LNCAP (cell line): ENCODE measurements around the gene MKKS.

Experiments used
- TF ChIP-seq, protein P1 (sequence below): fragments of 450-650 bp; IDR thresholded peaks from 2 replicates; pipeline ENCODE4 v1.5.1; 2017; ENCODE audit warnings: mild to moderate bottlenecking

Gene MKKS

DNA sequence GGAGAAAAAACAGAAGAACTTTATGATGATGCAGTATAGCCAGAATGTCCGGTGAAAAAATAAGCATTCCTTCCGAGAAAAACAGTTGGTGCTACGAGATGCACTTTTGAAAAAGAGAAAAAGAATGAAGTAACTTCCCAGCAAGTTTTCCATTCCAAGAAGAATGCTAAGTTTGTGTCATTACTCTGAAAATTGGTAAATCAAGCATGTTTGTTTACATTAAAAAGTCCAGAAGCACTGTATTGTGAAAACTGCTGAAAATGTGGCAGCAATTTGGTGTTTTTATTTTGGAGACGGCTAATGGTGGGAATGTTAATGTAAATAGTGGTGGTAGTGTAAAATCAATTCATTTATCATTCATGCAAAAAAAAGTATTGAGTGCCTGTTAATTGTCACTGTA is 46.3 kb downstream of the MKKS start:
- TF ChIP-seq, protein P1, sequence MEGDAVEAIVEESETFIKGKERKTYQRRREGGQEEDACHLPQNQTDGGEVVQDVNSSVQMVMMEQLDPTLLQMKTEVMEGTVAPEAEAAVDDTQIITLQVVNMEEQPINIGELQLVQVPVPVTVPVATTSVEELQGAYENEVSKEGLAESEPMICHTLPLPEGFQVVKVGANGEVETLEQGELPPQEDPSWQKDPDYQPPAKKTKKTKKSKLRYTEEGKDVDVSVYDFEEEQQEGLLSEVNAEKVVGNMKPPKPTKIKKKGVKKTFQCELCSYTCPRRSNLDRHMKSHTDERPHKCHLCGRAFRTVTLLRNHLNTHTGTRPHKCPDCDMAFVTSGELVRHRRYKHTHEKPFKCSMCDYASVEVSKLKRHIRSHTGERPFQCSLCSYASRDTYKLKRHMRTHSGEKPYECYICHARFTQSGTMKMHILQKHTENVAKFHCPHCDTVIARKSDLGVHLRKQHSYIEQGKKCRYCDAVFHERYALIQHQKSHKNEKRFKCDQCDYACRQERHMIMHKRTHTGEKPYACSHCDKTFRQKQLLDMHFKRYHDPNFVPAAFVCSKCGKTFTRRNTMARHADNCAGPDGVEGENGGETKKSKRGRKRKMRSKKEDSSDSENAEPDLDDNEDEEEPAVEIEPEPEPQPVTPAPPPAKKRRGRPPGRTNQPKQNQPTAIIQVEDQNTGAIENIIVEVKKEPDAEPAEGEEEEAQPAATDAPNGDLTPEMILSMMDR, result no peak

DNA sequence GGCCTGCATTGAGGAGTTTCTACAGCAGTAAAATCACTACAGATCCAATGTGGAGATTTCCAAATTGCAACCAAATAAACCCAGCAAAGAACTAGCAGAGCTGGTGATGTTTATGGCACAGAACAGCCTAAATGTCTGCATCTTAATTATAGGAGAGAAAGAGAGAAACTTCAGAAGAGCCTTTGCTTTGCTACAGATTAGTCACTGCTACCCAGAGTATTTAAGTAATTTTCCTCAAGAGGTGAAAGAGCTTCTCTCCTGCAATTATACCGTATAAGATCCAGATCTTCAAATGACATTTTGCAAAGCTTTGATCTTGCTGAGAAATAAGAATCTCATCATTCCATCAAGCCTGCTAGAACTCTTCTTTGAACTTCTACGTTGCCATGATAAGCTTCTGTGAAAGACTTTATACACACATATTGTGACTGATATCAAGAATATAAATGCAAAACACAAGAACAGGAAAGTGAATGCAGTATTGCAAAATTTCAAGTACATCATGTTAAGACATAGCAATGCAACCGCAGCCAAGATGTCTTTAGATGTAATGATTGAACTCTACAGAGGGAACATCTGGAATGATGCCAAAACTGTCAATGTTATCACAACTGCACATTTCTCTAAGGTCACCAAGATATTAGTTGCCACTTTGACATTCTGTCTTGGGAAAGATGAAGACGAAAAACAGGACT is 48.0 kb downstream of the MKKS start:
- TF ChIP-seq, protein P1, result no peak

DNA sequence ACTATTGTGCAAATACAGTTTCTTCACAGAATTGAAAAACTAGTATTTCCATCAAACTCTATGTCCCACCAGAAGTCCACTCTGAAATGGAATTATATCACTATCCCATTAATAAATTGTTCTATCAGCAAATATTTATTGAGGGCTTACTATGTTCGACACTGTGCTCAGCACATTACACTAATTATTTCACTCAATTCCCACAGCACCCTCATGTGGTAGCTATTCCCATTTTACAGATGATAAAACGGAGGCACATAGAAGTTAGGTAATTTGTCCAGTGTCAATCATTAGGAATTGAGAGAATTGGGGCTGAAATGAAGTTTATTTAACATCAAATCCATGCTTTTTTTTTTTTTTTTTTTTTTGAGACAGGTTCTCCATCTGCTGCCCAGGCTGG is 52.5 kb downstream of the MKKS start:
- TF ChIP-seq, protein P1, result peak; percentile 37; the same call in 1 of the 2 replicates

DNA sequence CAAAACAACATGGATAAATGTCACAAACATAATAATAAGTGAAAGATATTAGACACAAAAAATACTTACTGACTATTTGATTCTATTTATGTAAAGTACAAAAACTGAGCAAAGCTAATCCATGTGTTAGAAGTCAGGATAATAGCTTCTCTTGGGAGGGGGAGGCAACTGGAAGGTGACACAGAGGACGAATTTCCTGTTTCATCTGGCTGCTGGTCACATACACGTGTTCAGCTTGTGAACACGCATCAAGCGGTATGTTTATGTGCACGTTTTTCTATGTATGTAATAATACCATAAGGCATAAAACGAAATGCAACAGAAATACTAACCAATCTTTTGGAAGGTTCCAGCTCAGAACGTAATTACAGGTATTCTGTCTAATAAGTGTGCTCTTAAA is 54.3 kb downstream of the MKKS start:
- TF ChIP-seq, protein P1, result no peak

DNA sequence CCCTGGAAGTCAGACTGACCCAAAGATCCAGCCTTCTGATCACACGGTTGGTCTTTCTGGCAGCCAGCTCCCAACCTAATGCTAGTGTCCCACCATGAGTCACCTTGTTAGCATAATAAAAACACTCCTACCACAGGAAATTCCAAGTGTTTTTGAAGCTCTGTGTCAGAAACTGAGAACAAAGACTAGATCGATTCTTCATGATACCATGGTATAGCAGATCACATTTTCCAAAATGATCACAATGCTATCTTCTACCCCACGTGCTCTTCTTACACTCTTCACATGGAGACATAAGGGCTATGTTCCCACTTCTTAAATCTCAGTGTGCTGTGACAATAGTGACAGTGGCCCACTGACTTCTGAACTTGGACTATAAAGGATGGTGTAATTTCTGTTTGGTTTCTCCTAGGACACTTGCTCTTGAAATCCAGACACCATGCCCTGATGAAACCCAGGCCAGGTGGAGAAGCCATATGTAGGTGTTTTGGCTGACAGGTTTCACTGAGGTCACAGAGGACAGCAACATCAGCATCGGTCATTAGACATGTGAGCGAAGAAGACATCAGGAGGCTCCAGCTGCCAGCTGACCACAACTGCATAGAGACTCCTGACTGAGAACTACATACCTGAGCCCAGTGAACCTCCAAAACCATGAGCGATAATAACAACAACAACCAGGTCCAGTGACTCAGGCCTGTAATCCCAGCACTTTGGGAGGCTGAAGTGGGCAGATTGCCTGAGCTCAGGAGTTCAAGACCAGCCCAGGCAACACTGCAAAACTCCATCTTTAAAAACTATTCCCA is 57.5 kb downstream of the MKKS start:
- TF ChIP-seq, protein P1, result no peak

DNA sequence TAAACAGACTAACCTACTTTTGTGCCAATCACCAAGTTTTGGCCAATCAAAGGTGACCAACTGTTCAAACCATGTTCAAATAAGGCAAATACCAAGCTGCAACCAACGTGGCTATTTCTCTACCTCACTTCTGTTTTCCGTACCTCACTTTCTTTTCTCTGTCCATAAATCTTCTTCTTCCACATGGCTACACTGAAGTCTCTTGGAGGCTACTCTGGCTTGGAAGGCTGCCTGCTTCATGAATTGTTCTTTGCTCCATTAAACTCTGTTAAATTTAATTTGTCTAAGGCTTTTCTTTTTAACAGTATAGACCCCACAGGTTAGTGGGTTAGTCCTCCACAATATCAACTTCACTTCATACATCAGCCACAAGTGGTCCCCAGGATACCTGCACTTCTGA is 58.8 kb downstream of the MKKS start:
- TF ChIP-seq, protein P1, result no peak

DNA sequence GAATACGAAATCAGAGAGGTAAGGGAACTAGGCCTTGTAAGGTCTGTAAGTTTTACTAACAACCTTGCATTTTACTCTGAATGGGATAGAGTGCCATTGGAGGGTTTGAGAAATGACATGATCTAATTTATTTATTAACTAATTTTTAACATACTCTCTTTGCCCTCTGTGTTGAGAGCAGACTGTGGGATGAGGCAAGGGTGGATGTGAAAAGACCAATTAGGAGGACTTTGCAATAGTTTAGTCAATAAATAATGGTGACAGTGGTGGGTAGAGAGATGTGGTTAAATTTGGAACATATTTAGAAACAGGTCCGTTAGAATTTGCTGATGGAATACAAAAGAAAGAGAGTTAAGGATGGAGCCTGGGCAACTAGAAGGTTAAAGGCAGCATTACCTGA is 60.0 kb downstream of the MKKS start:
- TF ChIP-seq, protein P1, result no peak
